ENCODE results near the gene NT5C. TPM values are rescaled to one million over a fixed set of nuclear protein-coding genes. Genes with fewer than 3 reads are reported as not detected.
A peak's percentile ranks its signal among the peaks of the same experiment; 100 is the strongest.
"Not testable (repeated sequence)": the region's sequence is repeated elsewhere in the genome, so short reads cannot be mapped to it uniquely, and the experiment has no call there.

The NT5C gene
- total RNA-seq, 1 experiment from 2014 or later, result 136 TPM

GRCh38 chr17:75135452-75135851 lies 3.9 kb upstream of the NT5C start:
- no peak overlapping the region for H3K4me3 ChIP-seq
- DNase-seq (ENCODE audit: low read depth in 1 of 2, low spot score in 2 of 2), result no peak
- no peaks in the 10 kb centered on the region for H3K27me3 ChIP-seq (replicated peaks)
- no peak overlapping the region for H3K27ac ChIP-seq
- H3K36me3 ChIP-seq, result peaks cover 77% of the 10 kb centered on the region
- peaks cover 16% of the 10 kb centered on the region for H3K4me1 ChIP-seq (replicated peaks)
- no peaks in the 10 kb centered on the region for H3K9me3 ChIP-seq (replicated peaks)

GRCh38 chr17:75133607-75134347 lies 2.2 kb upstream of the NT5C start:
- DNase-seq (ENCODE audit: low read depth in 1 of 2, low spot score in 2 of 2); H3K27me3 ChIP-seq (replicated peaks); H3K4me3 ChIP-seq; H3K9me3 ChIP-seq (replicated peaks); H3K27ac ChIP-seq: not testable (repeated sequence)
- Histone ChIP-seq H3K4me1 (replicated peaks) (peaks cover 22% of the 10 kb centered on the region), H3K36me3 (peaks cover 77% of the 10 kb centered on the region)

GRCh38 chr17:75133001-75133400 lies 1.5 kb upstream of the NT5C start:
- H3K9me3 ChIP-seq (replicated peaks), result no peaks in the 10 kb centered on the region
- no peak overlapping the region for H3K4me3 ChIP-seq
- DNase-seq (ENCODE audit: low read depth in 1 of 2, low spot score in 2 of 2), result no peak
- peaks cover 22% of the 10 kb centered on the region for H3K4me1 ChIP-seq (replicated peaks)
- peaks cover 74% of the 10 kb centered on the region for H3K36me3 ChIP-seq
- no peaks in the 10 kb centered on the region for H3K27me3 ChIP-seq (replicated peaks)
- no peak overlapping the region for H3K27ac ChIP-seq

- not testable (repeated sequence) for H3K9me3 ChIP-seq (replicated peaks); H3K27me3 ChIP-seq (replicated peaks); DNase-seq (ENCODE audit: low read depth in 1 of 2, low spot score in 2 of 2)
- Histone ChIP-seq H3K4me1 (replicated peaks) (peaks cover 22% of the 10 kb centered on the region), H3K4me3 (peak overlapping the region; percentile 80), H3K27ac (peak overlapping the region; percentile 71), H3K36me3 (peaks cover 72% of the 10 kb centered on the region)
Measured at GRCh38 chr17:75132018-75133000, 767 bp upstream of the NT5C start.

- no peaks in the 10 kb centered on the region for H3K27me3 ChIP-seq (replicated peaks)
- peaks cover 66% of the 10 kb centered on the region for H3K36me3 ChIP-seq
- peak overlapping the region; percentile 80 for H3K4me3 ChIP-seq
- H3K9me3 ChIP-seq (replicated peaks), result no peaks in the 10 kb centered on the region
- H3K4me1 ChIP-seq (replicated peaks), result peaks cover 26% of the 10 kb centered on the region
- peak; percentile 80 to 87 for DNase-seq (ENCODE audit: low read depth in 1 of 2, low spot score in 2 of 2)
- peak overlapping the region; percentile 71 for H3K27ac ChIP-seq
Measured at GRCh38 chr17:75130632-75131277, 787 bp downstream of the NT5C start.

GRCh38 chr17:75130059-75130631 lies 1.4 kb downstream of the NT5C start:
- Histone ChIP-seq H3K4me3 (peak overlapping the region; percentile 80), H3K9me3 (replicated peaks) (no peaks in the 10 kb centered on the region), H3K4me1 (replicated peaks) (peaks cover 32% of the 10 kb centered on the region), H3K36me3 (peaks cover 67% of the 10 kb centered on the region), H3K27ac (no peak overlapping the region), H3K27me3 (replicated peaks) (no peaks in the 10 kb centered on the region)
- no peak for DNase-seq (ENCODE audit: low read depth in 1 of 2, low spot score in 2 of 2)

- no peak overlapping the region for H3K27ac ChIP-seq
- peaks cover 38% of the 10 kb centered on the region for H3K4me1 ChIP-seq (replicated peaks)
- no peak for DNase-seq (ENCODE audit: low read depth in 1 of 2, low spot score in 2 of 2)
- H3K27me3 ChIP-seq (replicated peaks), result no peaks in the 10 kb centered on the region
- peaks cover 65% of the 10 kb centered on the region for H3K36me3 ChIP-seq
- no peaks in the 10 kb centered on the region for H3K9me3 ChIP-seq (replicated peaks)
- no peak overlapping the region for H3K4me3 ChIP-seq
Measured at GRCh38 chr17:75129576-75129975, 2.0 kb downstream of the NT5C start.

GRCh38 chr17:75128694-75129505 lies 2.6 kb downstream of the NT5C start:
- Histone ChIP-seq H3K27ac (no peak overlapping the region), H3K27me3 (replicated peaks) (no peaks in the 10 kb centered on the region), H3K9me3 (replicated peaks) (no peaks in the 10 kb centered on the region), H3K4me1 (replicated peaks) (peaks cover 45% of the 10 kb centered on the region), H3K4me3 (no peak overlapping the region), H3K36me3 (peaks cover 61% of the 10 kb centered on the region)
- no peak for DNase-seq (ENCODE audit: low read depth in 1 of 2, low spot score in 2 of 2)

GRCh38 chr17:75127936-75128335 lies 3.6 kb downstream of the NT5C start:
- peaks cover 65% of the 10 kb centered on the region for H3K36me3 ChIP-seq
- H3K9me3 ChIP-seq (replicated peaks); DNase-seq (ENCODE audit: low read depth in 1 of 2, low spot score in 2 of 2); H3K27ac ChIP-seq; H3K27me3 ChIP-seq (replicated peaks); H3K4me3 ChIP-seq: not testable (repeated sequence)
- peaks cover 49% of the 10 kb centered on the region for H3K4me1 ChIP-seq (replicated peaks)

- Histone ChIP-seq H3K36me3 (peaks cover 59% of the 10 kb centered on the region), H3K9me3 (replicated peaks) (no peaks in the 10 kb centered on the region), H3K4me1 (replicated peaks) (peaks cover 43% of the 10 kb centered on the region), H3K27ac (no peak overlapping the region), H3K4me3 (no peak overlapping the region), H3K27me3 (replicated peaks) (no peaks in the 10 kb centered on the region)
- no peak for DNase-seq (ENCODE audit: low read depth in 1 of 2, low spot score in 2 of 2)
Measured at GRCh38 chr17:75126954-75127353, 4.6 kb downstream of the NT5C start.

- Histone ChIP-seq H3K27me3 (replicated peaks) (no peaks in the 10 kb centered on the region), H3K4me1 (replicated peaks) (peaks cover 37% of the 10 kb centered on the region), H3K9me3 (replicated peaks) (no peaks in the 10 kb centered on the region), H3K4me3 (no peak overlapping the region), H3K27ac (no peak overlapping the region), H3K36me3 (peaks cover 61% of the 10 kb centered on the region)
- DNase-seq (ENCODE audit: low read depth in 1 of 2, low spot score in 2 of 2), result no peak
Measured at GRCh38 chr17:75125984-75126383, 5.6 kb downstream of the NT5C start.

- no peak for DNase-seq (ENCODE audit: low read depth in 1 of 2, low spot score in 2 of 2)
- Histone ChIP-seq H3K27me3 (replicated peaks) (no peaks in the 10 kb centered on the region), H3K27ac (peak overlapping the region; percentile 75), H3K9me3 (replicated peaks) (no peaks in the 10 kb centered on the region), H3K36me3 (peaks cover 53% of the 10 kb centered on the region), H3K4me3 (no peak overlapping the region), H3K4me1 (replicated peaks) (peaks cover 27% of the 10 kb centered on the region)
Measured at GRCh38 chr17:75124819-75125162, 6.8 kb downstream of the NT5C start.

Data from SJSA1 (cell line).